BLaER1 (cell line): ENCODE results near the gene TARS2.

Source experiments
- H3K27ac ChIP-seq: shearing (Covaris generic); formaldehyde crosslinking; 2 replicates; pipeline ENCODE4 v1.8.1; 2022
- H3K27me3 ChIP-seq: shearing (Covaris generic); formaldehyde crosslinking; 2 replicates; pipeline ENCODE4 v1.8.1; 2022
- H3K36me3 ChIP-seq: shearing (Covaris generic); formaldehyde crosslinking; 2 replicates; pipeline ENCODE4 v1.8.1; 2022
- H3K4me1 ChIP-seq: shearing (Covaris generic); formaldehyde crosslinking; 2 replicates; pipeline ENCODE4 v1.8.1; 2022
- H3K4me2 ChIP-seq: shearing (Covaris generic); formaldehyde crosslinking; 2 replicates; pipeline ENCODE4 v1.8.1; 2022
- H3K4me3 ChIP-seq: shearing (Covaris generic); formaldehyde crosslinking; 2 replicates; pipeline ENCODE4 v1.8.1; 2022
- H3K9ac ChIP-seq: shearing (Covaris generic); formaldehyde crosslinking; 2 replicates; pipeline ENCODE4 v1.8.1; 2022
- H3K9me3 ChIP-seq: shearing (Covaris generic); formaldehyde crosslinking; 2 replicates; pipeline ENCODE4 v1.8.1; 2022
- H4K20me1 ChIP-seq: shearing (Covaris generic); formaldehyde crosslinking; 2 replicates; pipeline ENCODE4 v1.8.1; 2022
- Cebpa-rat ChIP-seq: shearing (Covaris generic); IDR thresholded peaks from 2 replicates; pipeline ENCODE4 v1.8.1; 2022

The TARS2 gene

GRCh38 chr1:150516050-150516591 is 28.9 kb downstream of the TARS2 start:
- TF ChIP-seq Cebpa-rat = no peak
- H3K4me1 ChIP-seq = peaks cover 61% of the 10 kb centered on the region
- peaks cover 20% of the 10 kb centered on the region for H3K36me3 ChIP-seq
- H4K20me1 ChIP-seq = no peaks in the 10 kb centered on the region
- no peaks in the 10 kb centered on the region for H3K27me3 ChIP-seq
- peak overlapping the region; percentile 62 for H3K9ac ChIP-seq
- H3K4me3 ChIP-seq = peak overlapping the region; percentile 71
- peak overlapping the region; percentile 75 for H3K27ac ChIP-seq
- no peaks in the 10 kb centered on the region for H3K9me3 ChIP-seq
- peak overlapping the region; percentile 83 for H3K4me2 ChIP-seq

GRCh38 chr1:150516616-150517015 is 29.4 kb downstream of the TARS2 start:
- Histone ChIP-seq H3K4me1 (peaks cover 56% of the 10 kb centered on the region), H4K20me1 (no peaks in the 10 kb centered on the region), H3K27me3 (no peaks in the 10 kb centered on the region), H3K27ac (0 out of 2 replicates have a peak overlapping the region, but pooled peaks have one; percentile 75), H3K36me3 (peaks cover 16% of the 10 kb centered on the region), H3K9me3 (no peaks in the 10 kb centered on the region), H3K9ac (peak overlapping the region; percentile 62), H3K4me2 (peak overlapping the region; percentile 83), H3K4me3 (peak overlapping the region; percentile 71)
- TF ChIP-seq Cebpa-rat = no peak

DNA sequence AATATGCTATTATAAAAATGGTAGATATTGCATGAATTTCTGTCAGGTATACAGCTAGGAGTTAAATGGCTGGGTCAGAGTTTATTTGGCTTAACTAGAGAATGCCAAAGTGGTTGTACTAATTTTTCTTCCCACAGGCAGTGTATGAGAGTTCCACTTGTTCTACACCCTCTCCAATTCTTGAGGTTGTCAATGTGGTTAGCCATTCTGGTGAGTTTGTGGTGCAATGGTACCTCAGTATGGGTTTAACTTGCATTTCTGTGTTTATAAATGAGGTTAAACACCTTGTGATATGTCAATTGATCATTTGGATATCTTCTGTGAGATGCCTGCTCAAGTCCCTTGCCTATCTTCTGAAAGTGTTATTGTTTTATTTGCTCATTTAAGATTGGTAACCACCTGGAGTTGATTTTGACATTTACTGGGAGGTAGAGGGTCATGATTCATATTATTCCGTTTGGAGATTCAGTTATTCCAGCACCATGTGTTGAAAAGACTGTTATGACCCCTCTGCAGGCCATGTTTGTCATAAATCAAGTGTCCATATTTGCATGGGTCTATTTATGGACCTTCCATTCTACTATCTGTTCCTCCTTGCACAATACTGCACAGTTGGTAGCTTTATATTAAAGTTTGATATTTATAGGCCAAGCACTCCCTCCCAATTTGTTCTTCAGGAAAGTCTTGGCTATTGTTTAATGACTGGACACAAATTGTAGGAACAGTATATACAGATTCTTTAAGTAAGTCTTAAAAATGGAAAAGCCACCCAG is 34.2 kb downstream of the TARS2 start:
- TF ChIP-seq Cebpa-rat = no peak
- Histone ChIP-seq H3K9ac (no peak overlapping the region), H3K9me3 (no peaks in the 10 kb centered on the region), H3K36me3 (no peaks in the 10 kb centered on the region), H3K4me1 (peaks cover 23% of the 10 kb centered on the region), H3K4me3 (no peak overlapping the region), H3K27me3 (no peaks in the 10 kb centered on the region), H4K20me1 (no peaks in the 10 kb centered on the region), H3K4me2 (no peak overlapping the region), H3K27ac (no peak overlapping the region)

DNA sequence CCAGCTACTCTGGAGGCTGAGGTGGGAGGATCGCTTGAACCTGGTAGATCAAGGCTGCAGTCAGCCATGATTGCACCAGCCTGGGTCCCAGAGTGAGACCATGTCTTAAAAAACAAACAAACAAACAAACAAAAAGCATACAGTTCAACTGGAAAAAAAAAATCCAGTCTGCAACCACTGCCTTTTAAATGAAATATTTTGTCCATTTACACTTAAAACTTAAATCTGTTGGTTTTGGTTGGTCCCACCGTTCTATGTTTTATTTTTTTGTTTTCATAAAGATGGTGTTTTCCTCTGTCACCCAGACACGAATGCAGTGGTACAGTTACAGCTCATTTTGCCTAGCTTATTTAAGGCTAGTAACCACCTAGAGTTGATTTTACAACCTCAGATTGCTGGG is 38.1 kb downstream of the TARS2 start:
- H3K27me3 ChIP-seq = no peaks in the 10 kb centered on the region
- H3K4me2 ChIP-seq = no peak overlapping the region
- no peaks in the 10 kb centered on the region for H4K20me1 ChIP-seq
- TF ChIP-seq Cebpa-rat = no peak
- H3K27ac ChIP-seq = no peak overlapping the region
- H3K36me3 ChIP-seq = no peaks in the 10 kb centered on the region
- H3K4me3 ChIP-seq = no peak overlapping the region
- H3K4me1 ChIP-seq = peaks cover 8% of the 10 kb centered on the region
- no peaks in the 10 kb centered on the region for H3K9me3 ChIP-seq
- H3K9ac ChIP-seq = no peak overlapping the region

DNA sequence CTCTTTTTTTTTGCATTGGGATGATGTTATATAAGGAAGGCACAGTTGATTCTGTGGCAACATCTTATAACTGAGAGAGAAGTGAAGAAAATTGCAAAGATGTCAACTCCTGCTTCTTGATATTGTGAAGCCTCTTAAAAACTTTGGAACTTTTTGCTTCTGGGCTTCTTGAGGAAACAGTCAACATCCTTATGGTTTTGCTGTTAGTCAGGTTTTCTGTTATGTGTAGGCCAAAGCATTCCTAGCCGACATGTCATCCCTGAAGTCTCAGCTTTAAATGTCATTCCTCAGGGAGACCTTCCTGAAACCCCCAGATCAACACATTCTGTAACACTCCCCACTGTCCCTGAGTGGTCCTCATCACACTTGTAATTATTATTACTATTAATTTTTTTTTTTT is 41.0 kb downstream of the TARS2 start:
- Histone ChIP-seq H3K9me3 (no peaks in the 10 kb centered on the region), H3K27me3 (no peaks in the 10 kb centered on the region)

DNA sequence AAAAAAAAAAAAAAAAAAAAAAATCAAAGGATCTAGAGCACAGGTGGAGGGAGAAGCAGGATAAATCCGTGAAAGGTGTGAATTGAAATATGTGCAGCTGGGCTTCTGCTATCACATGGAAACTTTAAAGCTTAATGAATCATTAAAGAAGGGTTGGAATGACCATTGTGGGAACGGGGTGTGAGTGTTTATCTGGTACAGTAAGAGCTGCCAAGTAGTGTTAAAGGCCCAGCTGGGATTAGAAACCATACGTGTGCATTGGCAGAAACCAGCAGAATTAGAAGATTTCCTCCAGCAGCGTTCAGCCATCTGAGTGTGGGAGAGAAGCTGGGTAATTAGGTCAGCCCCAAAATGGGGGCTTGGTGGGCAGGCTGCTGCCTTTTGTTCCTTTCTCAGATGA is 41.8 kb downstream of the TARS2 start:
- H3K36me3 ChIP-seq = no peaks in the 10 kb centered on the region
- H3K27ac ChIP-seq = no peak overlapping the region
- H3K4me1 ChIP-seq = peaks cover 15% of the 10 kb centered on the region
- H3K9me3 ChIP-seq = no peaks in the 10 kb centered on the region
- H3K4me3 ChIP-seq = no peak overlapping the region
- H4K20me1 ChIP-seq = no peaks in the 10 kb centered on the region
- H3K9ac ChIP-seq = no peak overlapping the region
- no peak overlapping the region for H3K4me2 ChIP-seq
- no peak for TF ChIP-seq Cebpa-rat
- no peaks in the 10 kb centered on the region for H3K27me3 ChIP-seq

More for the DNA sequence above, 41.0 kb downstream of the TARS2 start:
- TF ChIP-seq Cebpa-rat = no peak
- H3K4me3 ChIP-seq = no peak overlapping the region
- H3K27ac ChIP-seq = no peak overlapping the region
- peaks cover 23% of the 10 kb centered on the region for H3K4me1 ChIP-seq
- no peak overlapping the region for H3K4me2 ChIP-seq
- no peak overlapping the region for H3K9ac ChIP-seq
- H3K36me3 ChIP-seq = no peaks in the 10 kb centered on the region
- no peaks in the 10 kb centered on the region for H4K20me1 ChIP-seq

DNA sequence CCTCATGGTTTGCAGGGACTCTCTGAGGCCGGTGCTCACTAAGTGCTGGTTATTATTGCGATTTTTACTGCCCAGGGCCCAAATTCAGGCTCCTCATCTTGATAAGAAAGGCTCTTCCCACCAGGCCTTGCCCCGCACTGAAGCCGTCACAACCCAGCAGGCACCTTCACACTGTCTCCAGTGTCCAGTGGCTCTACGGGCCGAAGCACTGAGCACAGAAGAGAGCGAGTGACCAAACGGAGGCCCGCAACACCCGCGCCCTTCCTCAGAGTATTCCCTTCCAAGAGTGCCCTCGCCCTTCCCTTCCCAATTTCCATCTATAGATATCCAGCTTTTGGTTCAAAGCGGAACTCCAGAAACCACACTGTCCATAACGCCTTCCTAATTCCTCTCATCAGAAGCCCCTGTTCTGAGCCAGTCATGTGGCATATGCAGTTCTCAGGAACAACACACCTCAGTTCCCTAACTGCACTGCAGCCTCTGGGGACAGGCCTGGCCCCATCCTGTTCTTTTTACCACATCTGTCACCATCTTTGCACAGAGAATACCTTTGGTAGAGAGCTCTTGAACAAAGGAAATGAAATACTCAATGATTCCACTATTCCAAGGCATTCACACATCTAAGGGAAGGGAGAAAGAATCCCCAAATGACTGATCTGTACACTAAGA is 43.4 kb downstream of the TARS2 start:
- Histone ChIP-seq H3K4me3 (no peak overlapping the region), H3K9ac (no peak overlapping the region), H3K4me2 (no peak overlapping the region), H3K27ac (no peak overlapping the region), H3K36me3 (no peaks in the 10 kb centered on the region), H4K20me1 (no peaks in the 10 kb centered on the region), H3K27me3 (no peaks in the 10 kb centered on the region), H3K4me1 (peaks cover 15% of the 10 kb centered on the region), H3K9me3 (no peaks in the 10 kb centered on the region)
- no peak for TF ChIP-seq Cebpa-rat

- H3K27me3 ChIP-seq = no peaks in the 10 kb centered on the region
- no peaks in the 10 kb centered on the region for H3K36me3 ChIP-seq
- no peaks in the 10 kb centered on the region for H3K9me3 ChIP-seq
- H3K4me3 ChIP-seq = no peak overlapping the region
- no peak overlapping the region for H3K4me2 ChIP-seq
- no peak overlapping the region for H3K27ac ChIP-seq
- TF ChIP-seq Cebpa-rat = no peak
- peaks cover 15% of the 10 kb centered on the region for H3K4me1 ChIP-seq
- H3K9ac ChIP-seq = no peak overlapping the region
- no peaks in the 10 kb centered on the region for H4K20me1 ChIP-seq
Observed at GRCh38 chr1:150532860-150533259, 45.6 kb downstream of the TARS2 start.

- H3K4me1 ChIP-seq = peaks cover 25% of the 10 kb centered on the region
- H3K27ac ChIP-seq = no peak overlapping the region
- H3K4me2 ChIP-seq = no peak overlapping the region
- no peaks in the 10 kb centered on the region for H3K9me3 ChIP-seq
- no peaks in the 10 kb centered on the region for H3K36me3 ChIP-seq
- H3K9ac ChIP-seq = no peak overlapping the region
- H3K4me3 ChIP-seq = no peak overlapping the region
- H3K27me3 ChIP-seq = no peaks in the 10 kb centered on the region
- TF ChIP-seq Cebpa-rat = no peak
- H4K20me1 ChIP-seq = no peaks in the 10 kb centered on the region
Observed at GRCh38 chr1:150534002-150534401, 46.8 kb downstream of the TARS2 start.
